ENCODE measurements around the gene ANAPC16.
"Not testable (repeated sequence)": the region's sequence is repeated elsewhere in the genome, so short reads cannot be mapped to it uniquely, and the experiment has no call there.

The ANAPC16 gene

GRCh38 chr10:72219235-72219814 is 3.5 kb downstream of the ANAPC16 start:
- no peak overlapping the region for H3K4me3 ChIP-seq (ENCODE audit: low read depth, low read length)

GRCh38 chr10:72220637-72221036 is 4.8 kb downstream of the ANAPC16 start:
- H3K9me3 ChIP-seq: no peaks in the 10 kb centered on the region
- no peak for TF ChIP-seq CTCF (IDR thresholded peaks at IDR 0.05; ENCODE audit: low read depth, low read length)
- H3K4me1 ChIP-seq: no peaks in the 10 kb centered on the region
- peaks cover 13% of the 10 kb centered on the region for H3K36me3 ChIP-seq
- H3K27me3 ChIP-seq: no peaks in the 10 kb centered on the region
- no peak for DNase-seq
- no peak overlapping the region for H3K4me3 ChIP-seq (ENCODE audit: low read depth, low read length)

More at GRCh38 chr10:72219235-72219814, 3.5 kb downstream of the ANAPC16 start:
- Histone ChIP-seq H3K27me3 (no peaks in the 10 kb centered on the region), H3K9me3 (no peaks in the 10 kb centered on the region), H3K4me1 (no peaks in the 10 kb centered on the region), H3K36me3 (peaks cover 4% of the 10 kb centered on the region; the same call in 1 of the 2 replicates)
- DNase-seq: no peak
- TF ChIP-seq CTCF (IDR thresholded peaks at IDR 0.05; ENCODE audit: low read depth, low read length): no peak

GRCh38 chr10:72221278-72221677 is 5.5 kb downstream of the ANAPC16 start:
- Histone ChIP-seq H3K4me1 (no peaks in the 10 kb centered on the region), H3K27me3 (no peaks in the 10 kb centered on the region), H3K9me3 (no peaks in the 10 kb centered on the region), H3K36me3 (peaks cover 13% of the 10 kb centered on the region), H3K4me3 (ENCODE audit: low read depth, low read length) (no peak overlapping the region)
- TF ChIP-seq CTCF (IDR thresholded peaks at IDR 0.05; ENCODE audit: low read depth, low read length): no peak
- DNase-seq: no peak

- Histone ChIP-seq H3K9me3 (no peaks in the 10 kb centered on the region), H3K27me3 (no peaks in the 10 kb centered on the region), H3K36me3 (peaks cover 13% of the 10 kb centered on the region), H3K4me1 (peaks cover 9% of the 10 kb centered on the region), H3K4me3 (ENCODE audit: low read depth, low read length) (no peak overlapping the region)
- TF ChIP-seq CTCF (IDR thresholded peaks at IDR 0.05; ENCODE audit: low read depth, low read length): no peak
- DNase-seq: no peak
Measured at GRCh38 chr10:72223743-72224101, 7.9 kb downstream of the ANAPC16 start.

GRCh38 chr10:72224191-72224590 is 8.4 kb downstream of the ANAPC16 start:
- Histone ChIP-seq H3K4me1 (peaks cover 10% of the 10 kb centered on the region), H3K36me3 (peaks cover 13% of the 10 kb centered on the region)
- DNase-seq; H3K4me3 ChIP-seq (ENCODE audit: low read depth, low read length); H3K27me3 ChIP-seq; H3K9me3 ChIP-seq: not testable (repeated sequence)

GRCh38 chr10:72226418-72227027 is 10.7 kb downstream of the ANAPC16 start:
- H3K4me3 ChIP-seq (ENCODE audit: low read depth, low read length): no peak overlapping the region
- peaks cover 25% of the 10 kb centered on the region for H3K36me3 ChIP-seq
- H3K4me1 ChIP-seq: peaks cover 10% of the 10 kb centered on the region
- DNase-seq: no peak
- no peak for TF ChIP-seq CTCF (IDR thresholded peaks at IDR 0.05; ENCODE audit: low read depth, low read length)
- H3K27me3 ChIP-seq: no peaks in the 10 kb centered on the region
- H3K9me3 ChIP-seq: no peaks in the 10 kb centered on the region
